NCI-H146 (cell line): ENCODE data around the gene ALDOC.
A peak's percentile ranks its signal among the peaks of the same experiment; 100 is the strongest.

Source experiments
- DNase-seq: peaks from one replicate; lab custom pipeline; 2025; lab: John Stamatoyannopoulos, UW

ALDOC gene

DNA sequence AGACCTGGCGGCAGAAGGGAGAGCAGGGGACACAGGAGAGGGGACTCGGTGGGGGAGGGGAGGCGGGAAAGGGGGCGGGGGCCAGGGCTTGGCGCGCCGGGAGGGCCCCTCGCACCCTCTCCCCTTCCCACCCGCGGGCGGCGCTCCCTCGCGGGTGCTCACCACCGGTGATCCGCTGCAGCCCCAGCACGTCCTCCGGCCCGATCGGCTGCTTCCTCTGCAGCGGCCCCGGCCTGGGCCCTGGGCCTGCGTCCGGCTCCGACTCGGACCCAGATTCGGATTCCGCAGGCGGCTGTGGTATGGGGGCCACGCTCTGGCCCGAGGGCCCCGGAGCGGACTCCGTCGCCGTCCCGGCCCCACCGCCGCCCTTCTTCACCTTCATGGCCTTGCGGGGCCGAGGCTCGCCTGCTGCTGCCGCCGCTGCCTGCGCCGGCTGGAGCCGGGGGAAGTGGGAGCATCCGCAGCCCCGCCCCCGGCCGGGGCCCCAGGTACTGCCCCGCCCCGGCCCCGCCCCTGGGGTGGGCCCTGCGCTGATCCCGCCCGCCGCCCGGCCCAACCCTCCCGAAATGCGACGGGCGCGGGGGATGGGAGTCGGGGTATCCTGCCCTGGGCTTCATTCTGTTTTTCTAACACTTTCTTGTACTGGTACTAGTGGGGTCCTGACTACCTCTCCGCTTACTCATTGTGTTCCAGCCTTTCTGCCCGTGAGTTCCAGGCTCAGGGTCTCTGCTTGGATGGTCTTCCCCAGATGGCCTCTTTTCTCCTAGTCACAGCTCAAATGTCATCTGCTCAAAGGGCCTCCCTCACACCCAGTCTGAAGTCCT lies 24.3 kb downstream of the ALDOC start, which contains the start of gene UNC119:
Gene UNC119, minus strand, starts transcription at position 449 of the 824 bp plus-strand sequence. Its CDS starts 67 bp downstream, at position 382.
- DNase-seq = peak; percentile 81

DNA sequence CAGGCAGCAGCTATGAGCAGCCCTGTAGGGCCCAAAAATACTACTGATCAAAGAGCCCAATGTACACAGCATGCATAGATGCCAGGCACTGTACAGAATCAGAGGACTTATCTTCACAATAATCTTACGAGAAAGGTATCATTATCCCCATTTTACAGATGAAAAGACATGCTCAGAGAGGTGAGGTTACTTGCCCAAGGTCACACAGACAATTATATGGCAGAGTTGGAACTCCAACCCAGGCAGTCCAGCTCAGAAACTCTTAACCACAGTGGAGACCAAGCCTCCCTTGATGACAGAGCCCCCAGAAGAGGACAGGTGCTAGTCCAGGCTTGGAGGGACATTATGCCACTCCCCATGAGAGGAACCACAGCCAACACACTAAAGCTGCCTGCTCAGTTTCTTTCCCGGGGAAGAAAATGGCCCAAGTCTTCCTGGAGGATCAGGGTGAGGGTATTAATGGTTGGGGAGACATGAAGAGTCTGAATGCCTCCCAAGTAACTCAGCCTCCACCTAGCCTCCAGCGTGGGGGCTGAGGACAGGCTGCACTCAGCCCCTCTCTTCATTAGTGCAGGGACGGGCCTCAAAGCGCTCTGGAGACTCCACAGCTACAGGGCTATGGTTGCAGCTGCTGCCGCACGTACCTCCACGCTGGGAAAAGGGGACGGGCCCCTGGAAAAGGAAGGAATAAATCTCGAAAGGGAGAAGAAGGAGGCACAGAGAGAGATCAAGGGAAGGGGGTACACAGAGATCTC lies 25.1 kb downstream of the ALDOC start:
- DNase-seq = peak; percentile 24

DNA sequence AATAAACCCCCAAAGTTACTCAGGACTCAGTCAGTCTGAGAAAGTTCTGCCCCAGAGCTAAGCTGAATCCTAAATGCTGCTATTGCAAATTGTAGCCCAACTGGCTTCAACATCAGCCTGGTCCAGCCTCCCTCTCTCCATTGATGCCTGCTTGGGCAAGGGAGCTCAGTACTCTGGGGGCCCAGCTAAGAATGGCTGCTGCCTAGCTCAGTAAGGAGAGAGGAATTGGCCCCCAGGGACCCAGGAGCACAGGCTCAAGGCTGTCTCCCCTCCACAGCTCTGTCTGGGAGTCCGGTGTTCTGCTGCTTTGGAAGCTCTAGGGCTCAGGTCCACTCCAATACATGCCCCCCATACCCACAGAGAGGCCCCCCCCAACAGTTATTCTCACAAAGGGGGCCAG lies 25.8 kb downstream of the ALDOC start:
- no peak for DNase-seq

DNA sequence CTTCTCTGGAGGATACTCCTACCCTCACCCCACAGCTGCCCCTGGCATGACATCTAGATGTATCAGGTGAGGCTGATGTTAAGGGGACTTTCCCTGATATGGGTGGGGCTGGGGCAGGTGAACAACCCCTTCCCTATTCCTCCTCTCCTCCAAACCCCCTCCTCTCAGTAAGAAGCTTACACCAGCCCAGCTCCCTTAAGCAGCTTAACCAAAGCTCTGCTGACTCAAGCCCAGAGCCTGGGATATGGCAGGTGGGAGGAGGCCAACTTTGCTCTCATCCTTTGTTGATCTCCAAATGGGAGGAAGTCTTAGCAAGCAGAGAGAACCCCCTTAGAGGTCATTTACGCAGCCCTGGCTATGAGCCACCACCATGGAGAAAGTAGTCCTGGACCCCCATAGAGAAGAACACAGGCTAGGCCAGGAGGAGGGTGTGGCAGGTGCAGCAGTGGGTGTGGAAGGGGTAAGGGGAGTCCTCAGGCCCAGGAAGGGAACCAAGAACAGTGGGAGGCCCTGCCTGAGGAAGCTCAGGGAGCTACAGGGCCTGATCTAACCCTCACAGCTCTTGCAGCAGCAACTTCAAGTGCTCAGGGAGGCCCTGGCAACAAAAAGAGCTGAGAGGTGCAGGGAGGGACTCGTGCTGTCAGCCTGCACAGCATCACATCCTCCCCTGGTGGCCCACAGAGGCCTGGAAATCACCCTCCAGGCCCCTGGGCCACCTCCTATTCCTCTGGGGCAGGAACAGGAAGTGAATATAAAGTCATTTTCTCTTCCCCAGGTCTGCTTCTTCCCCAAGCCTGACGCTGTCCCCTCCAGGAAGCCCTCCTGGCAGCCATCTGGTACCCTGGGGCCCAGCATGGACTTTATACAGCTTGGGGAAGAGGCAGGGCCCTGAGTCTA lies 27.2 kb downstream of the ALDOC start:
- DNase-seq = no peak

DNA sequence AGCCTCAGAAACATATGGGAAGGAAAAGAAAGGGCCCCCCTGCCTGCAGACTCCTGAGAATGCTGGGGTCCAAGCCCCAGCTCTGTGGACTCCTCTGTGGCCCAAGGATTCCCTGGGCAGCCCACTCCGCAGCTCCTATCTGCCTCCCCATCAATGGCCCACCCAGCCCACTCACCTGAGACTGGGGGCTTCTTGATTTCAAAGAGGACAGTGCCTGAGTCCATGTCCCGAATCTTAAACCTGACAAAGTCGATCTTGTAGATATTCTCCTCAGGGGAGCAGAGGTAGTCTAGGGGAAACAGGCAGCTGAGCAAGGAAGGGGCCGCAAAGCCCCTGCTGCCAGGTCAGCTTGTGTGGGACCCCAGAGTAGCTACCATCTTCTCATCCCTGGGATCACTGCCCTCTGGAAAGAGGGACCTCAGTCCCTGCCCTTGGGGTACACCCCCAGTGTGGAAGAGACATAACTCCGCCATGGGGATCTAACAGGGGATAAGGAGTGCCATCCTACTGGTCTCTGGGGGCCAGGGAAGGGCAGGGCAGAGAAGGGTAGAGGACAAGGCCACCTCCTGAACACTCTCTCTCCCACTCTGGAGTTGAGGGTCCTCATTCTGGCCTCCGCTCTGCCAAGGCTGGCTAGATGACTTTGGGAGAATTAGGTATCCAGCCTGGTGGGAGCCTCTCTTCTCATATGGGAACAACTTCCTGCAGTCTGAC lies 28.1 kb downstream of the ALDOC start:
- DNase-seq = no peak

DNA sequence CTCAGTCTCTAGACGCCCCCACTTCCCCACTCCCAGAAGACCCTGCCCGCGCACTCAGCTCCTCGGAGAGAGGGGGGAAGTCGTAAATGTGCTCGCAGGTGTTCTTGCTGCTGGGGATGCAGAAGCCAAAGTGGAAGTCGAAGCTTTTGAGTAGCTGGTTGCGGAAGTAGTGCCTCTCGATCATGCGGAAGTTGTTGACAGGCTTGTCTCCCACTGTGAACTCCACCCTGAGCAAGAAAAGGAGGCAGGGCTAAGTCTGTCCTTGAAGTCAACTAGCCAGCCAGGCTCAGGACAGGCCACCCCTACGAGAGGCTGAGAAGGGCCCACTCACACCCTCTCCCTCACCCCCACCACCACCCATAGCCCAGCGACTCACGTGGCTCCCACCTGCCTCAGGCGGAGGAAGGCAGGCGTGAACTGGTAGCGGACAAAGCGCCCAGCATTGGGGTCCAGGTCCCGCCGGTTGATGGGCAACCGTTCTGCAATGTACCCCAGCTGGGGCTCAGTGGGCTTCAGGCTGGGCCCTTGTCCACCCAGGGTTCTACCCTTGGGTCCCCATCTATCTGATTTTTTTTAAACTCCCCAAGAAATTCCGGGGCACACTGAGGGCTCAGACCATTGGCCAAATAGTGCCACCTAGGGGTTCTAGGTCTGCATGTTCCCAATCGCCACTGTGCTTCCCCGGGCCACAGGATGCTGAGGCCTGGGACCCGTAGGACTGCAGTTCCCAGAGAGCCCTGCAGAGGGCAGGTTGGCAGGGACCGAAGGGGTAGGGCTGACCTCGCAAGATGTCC lies 28.9 kb downstream of the ALDOC start:
- peak; percentile 20 for DNase-seq

DNA sequence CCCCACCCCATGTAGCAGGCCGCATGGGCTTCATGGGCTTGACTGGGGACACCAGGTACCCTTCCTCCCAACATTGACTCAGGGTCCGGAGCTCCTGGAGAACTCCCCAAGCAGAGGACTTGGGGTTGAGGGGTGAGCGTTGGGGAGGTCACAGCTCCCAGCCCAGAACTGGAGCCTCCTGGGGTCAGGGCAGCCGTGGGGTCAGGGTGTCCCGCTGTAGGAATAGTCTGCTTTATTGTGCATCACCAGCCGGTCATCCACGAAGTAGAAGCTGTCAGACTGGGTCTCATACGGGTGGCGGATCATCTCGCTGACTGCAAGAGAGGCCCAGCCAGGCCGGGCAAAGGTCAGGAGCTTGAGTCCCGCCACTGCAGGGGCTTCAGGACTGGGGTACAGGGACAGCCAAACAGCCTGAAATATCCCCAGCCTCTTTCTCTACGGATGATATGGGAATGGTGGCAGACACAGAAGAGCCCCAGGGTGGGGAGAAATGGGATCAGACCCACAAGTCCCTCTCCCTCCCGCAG lies 29.5 kb downstream of the ALDOC start:
- no peak for DNase-seq

DNA sequence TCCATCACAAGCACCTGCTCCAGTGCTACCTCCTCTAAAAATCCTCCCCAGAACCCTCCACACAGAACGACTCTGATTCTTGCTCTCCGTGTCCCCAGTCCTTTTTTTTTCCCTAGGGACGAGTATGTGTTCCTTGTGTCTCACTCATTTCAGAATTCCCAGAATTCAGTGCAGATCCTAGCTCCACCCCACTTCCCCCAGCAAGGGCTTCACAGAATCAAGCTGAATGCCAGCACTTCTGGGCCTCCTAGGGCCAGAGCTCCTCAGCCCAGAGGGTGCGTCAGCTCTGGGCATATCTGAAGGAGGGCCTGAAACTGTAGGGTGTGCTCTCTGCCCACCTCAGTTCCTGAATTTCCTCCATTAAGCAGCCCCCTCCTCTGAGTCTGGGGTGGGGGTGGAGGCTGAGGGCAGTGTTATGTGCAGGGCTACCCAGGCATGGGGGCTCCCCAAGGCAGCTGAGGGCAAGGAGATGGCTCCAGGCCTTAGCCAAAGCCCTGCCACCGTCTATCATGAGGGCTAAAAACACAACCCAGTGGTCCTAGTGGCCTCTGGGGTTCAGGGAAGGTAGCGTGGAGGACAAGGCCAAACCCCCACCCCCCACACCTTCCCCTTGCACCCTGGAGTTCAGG lies 30.8 kb downstream of the ALDOC start:
- DNase-seq = no peak

DNA sequence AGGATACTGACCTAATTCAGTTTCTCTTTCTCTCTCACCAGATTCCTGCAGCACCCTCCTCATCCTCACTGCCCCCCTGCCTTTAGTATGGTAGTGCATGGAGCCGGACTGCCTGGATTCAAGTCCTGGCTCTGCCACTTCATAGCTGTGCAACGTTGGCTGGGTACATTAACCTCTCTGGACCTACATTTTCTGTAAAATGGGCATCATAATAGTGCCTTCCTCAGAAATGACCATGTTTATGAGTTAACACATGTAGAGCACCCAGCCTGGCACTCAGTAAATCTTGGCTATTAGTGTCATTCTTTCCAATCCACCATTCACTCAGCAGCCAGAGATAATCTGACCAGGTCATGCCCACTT lies 31.6 kb downstream of the ALDOC start:
- no peak for DNase-seq

DNA sequence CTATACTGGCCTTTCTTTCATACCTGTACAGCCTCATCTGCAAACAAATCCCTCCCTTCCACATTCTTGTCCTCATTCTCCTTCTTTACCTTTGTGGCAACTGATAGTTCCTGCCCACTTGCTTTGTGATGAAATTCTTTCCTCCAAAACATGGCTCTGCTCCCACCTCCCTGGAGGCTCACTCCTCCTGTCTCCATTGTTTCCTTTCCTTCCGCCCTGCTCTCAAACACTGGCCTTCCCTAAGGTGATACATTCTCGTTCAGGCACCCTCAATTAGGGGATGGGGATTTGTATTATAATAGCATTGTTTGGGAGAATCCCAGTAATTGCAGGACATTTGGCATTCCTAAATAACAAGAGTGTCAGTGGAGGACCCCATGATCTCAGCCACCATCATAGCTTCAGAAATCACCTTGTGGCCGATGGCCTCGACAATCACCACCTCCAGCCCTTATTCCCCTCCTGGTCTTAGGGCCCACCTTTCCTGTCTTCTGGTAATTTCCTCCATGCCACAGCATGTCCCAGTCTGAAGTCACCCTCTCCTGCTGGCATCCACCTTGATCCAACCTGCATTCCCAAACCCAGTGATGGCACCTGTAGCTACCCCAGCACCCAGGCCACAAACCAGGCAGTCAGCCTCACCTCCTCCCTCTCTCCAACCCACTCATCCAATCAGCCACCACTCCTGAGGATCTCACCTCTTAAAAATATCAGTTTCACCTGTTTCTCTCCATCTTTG lies 32.1 kb downstream of the ALDOC start:
- no peak for DNase-seq

DNA sequence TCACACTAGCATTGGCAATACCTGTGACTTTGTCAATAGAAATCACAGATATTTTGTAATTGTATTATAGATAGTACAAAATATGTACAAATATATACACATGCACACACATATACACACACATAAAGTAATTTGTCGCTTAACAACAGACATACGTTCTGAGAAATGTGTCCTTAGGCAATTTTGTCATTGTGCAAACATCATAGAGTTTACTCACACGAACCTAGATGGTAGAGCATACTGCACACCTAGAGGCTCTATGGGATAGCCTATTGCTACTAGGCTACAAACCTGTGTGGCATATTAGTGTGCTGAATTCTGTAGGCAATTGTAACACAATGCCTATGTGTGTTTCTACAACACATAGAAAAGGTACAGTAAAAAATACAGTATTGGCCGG lies 35.3 kb downstream of the ALDOC start:
- DNase-seq = no peak

DNA sequence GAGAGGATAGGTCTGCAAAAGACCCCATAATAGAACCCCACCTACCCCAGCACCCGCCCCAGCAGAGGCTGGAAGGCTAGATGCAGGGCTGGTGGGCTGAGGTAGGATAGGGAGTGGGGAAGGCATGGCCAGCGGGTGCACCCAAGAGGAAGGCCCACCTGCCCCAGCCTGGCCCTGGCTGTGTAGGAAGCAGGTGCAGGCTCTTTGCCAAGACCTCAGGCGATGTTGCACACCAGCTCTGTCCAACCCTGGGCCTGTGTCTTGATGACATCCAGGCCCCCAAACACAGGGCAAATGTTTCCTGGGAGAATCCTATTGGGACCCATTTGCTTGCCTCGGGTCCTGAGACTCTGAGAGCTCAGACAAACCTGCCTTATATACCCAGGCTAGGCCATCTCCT lies 36.5 kb downstream of the ALDOC start:
- no peak for DNase-seq

DNA sequence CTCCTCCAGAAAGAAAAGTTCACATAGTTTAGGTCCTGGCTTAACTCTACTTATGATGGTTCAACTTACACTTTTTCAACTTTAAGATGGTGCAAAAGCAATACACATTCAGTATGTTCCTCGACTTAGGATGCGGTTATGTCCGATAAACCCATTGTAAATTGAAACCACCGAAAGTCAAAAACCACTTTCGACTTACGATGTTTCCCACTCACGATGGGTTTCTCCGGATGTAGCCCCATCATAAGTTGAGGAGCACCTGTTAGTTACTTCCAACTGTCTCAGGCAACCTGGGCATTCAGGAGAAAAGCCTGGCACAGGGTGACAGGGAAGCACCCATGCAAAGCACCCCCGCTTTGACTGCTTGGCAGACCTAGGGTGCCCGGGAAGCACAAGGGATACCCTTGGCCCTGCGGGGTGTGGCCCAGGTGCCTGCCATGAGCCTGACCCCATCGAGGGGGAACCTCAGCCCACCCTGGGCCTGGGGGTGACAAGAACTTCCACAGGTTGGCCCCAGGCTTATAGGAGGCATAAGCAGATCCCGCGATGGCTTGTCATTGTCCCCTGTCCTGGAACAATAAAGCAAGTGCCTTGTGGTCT lies 38.3 kb downstream of the ALDOC start:
- no peak for DNase-seq

DNA sequence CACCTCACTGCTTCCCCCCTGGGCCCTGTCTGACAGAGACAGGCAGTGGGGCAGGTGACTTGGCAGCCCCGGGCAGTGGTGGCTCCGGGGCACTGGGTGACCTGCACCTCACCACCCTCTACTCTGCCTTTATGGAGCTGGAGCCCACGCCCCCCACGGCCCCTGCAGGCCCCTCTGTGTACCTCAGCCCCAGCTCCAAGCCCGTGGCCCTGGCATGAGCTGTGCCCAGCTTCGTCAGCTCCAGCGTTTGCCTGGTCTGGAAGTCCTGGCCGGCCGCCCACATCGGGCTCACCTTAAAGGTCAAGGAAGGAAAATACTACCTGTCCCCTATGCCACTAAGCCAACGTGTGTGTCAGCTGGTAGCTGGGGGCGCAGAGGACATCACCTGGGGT lies 39.5 kb downstream of the ALDOC start:
- no peak for DNase-seq

DNA sequence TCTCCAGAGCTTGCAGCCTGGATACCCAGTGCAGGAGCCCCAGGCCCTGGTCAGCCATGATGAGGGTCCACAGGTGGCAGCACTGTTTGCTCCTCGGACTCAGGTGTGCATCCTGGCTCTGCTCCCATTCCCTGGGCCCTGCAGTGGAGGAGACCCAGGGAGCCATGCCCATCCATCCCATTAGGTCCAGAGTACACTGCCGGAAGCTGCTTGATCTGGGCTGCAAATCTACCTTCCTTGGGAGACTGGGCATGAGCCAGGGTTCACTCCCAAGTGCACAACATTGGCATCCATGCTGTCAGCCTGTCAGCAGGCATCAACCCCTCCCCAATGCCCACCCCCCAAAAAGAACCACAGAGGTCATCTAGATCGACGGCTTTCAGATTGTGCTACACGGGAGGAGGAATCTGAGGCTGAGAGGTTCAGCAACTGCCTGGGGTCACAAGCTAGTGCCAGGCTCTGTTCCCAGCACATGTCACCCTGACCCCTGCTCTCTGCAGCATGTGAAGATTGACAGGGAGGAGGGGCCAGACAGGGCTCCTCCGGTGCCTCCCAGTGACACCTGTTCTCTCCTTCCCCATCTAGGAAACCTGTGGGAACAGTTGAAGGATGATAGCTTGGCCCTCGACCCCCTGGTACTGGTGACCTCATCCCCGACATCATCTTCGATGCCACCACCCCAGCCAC lies 40.0 kb downstream of the ALDOC start:
- DNase-seq = no peak

DNA sequence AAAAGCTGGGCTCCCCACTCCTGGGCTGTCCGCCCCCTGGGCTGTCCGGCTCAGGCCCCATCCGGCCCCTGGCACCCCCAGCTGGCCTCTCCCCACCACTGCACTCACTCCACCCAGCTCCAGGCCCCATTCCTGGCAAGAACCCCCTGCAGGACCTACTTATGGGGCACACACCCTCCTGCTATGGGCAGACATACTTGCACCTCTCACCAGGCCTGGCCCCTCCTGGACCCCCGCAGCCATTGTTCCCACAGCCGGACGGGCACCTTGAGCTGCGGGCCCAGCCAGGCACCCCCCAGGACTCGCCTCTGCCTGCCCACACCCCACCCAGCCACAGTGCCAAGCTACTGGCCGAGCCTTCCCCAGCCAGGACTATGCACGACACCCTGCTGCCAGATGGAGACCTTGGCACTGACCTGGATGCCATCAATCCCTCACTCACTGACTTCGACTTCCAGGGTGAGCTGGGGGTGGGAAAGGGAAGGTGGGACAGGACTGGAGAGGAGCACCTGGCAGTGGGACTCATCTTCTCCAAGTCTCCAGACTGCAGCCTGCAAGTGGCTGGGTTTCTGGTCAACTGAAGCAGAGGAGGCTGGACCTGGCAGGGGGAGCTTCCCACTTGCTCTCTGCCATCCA lies 41.8 kb downstream of the ALDOC start:
- DNase-seq = no peak

DNA sequence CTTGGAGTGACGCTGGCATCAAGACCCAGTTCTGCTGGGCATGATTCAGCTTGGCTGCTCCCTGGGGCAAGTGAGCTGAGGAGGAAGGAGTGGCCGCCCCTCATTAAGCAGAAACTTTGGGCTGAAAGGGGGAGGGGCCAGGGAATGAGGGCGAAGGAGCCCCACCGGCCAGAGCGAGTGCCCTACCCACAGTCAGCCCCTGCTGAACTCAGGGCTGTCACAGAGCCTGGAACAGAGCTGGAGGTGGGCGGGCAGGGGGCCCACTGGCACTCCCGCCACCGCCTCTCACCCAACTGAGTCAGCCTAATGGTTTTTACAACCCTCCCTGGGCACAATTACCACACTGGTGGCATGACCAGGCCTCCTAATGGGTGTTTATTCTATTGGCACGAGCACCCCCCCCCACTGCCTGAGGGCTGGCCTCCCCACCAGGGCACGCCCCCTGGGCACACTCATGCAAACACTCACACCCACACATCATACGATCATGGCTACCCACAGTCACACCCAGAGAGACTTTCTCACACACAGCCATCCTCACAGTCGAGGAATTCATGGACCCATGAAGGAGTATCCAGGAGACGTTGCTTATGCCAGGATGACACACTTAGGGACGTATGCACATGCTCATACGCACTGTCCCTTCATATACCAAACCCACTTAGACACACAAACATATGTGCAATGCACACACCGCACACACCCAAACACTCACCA lies 43.4 kb downstream of the ALDOC start:
- no peak for DNase-seq
